ENCODE data around the gene MS4A6E.

DNA sequence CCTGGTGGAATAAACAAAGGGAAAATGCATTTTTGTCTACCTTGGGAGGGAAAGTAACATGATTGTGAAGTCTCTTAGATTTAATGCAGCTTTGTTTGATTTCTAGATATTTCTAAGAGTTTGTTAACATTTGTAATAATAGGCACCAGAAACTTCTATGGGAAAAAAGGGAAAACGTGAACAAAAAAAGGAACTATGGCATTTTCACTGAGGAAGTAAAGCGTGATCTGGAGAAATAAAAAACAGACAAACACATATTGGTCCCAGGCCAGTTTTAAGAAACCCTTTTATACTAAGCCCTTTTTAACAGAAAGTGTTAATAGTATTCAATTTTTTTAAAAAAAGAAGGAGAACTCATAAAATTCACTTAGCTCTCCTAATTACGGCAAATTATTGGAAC is 44.3 kb downstream of the MS4A6E start:
- TF ChIP-seq, protein P1, sequence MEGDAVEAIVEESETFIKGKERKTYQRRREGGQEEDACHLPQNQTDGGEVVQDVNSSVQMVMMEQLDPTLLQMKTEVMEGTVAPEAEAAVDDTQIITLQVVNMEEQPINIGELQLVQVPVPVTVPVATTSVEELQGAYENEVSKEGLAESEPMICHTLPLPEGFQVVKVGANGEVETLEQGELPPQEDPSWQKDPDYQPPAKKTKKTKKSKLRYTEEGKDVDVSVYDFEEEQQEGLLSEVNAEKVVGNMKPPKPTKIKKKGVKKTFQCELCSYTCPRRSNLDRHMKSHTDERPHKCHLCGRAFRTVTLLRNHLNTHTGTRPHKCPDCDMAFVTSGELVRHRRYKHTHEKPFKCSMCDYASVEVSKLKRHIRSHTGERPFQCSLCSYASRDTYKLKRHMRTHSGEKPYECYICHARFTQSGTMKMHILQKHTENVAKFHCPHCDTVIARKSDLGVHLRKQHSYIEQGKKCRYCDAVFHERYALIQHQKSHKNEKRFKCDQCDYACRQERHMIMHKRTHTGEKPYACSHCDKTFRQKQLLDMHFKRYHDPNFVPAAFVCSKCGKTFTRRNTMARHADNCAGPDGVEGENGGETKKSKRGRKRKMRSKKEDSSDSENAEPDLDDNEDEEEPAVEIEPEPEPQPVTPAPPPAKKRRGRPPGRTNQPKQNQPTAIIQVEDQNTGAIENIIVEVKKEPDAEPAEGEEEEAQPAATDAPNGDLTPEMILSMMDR (IDR thresholded peaks at IDR 0.05): no peak
- no peak for TF ChIP-seq EZH2 (IDR thresholded peaks at IDR 0.05)
- TF ChIP-seq EZH2phosphoT487 (IDR thresholded peaks at IDR 0.05): no peak

All from neural progenitor cell (in vitro differentiated cells).